BE2C (cell line): ENCODE measurements around the gene LANCL3.
"Not testable (repeated sequence)": the region's sequence is repeated elsewhere in the genome, so short reads cannot be mapped to it uniquely, and the experiment has no call there.

Experiments used
- DNase-seq: peaks from one replicate; pipeline ENCODE4 v3.0.0-alpha.2; 2020
- H3K27me3 ChIP-seq: fragments of 250-450 bp; sonication (Bioruptor Pico); 2 replicates; pipeline ENCODE4 v1.5.1; 2020; ENCODE audit warnings: mild to moderate bottlenecking
- H3K36me3 ChIP-seq: fragments of 250-450 bp; sonication (Bioruptor Pico); 2 replicates; pipeline ENCODE4 v1.5.1; 2020; ENCODE audit warnings: mild to moderate bottlenecking
- H3K4me1 ChIP-seq: fragments of 250-450 bp; sonication (Bioruptor Pico); 2 replicates; pipeline ENCODE4 v1.5.1; 2020
- H3K4me3 ChIP-seq: 2 replicates; pipeline ENCODE4 v1.5.1; 2011; ENCODE audit warnings: low read depth, low read length
- H3K9me3 ChIP-seq: fragments of 250-450 bp; sonication (Bioruptor Pico); 2 replicates; pipeline ENCODE4 v1.5.1; 2020
- CTCF ChIP-seq: IDR thresholded peaks from 2 replicates; pipeline ENCODE4 v1.5.1; 2012; ENCODE audit warnings: mild to moderate bottlenecking, low read depth, low read length

The LANCL3 gene

GRCh38 chrX:37553476-37553875, 18.0 kb upstream of the LANCL3 start:
- Histone ChIP-seq H3K4me1 (no peaks in the 10 kb centered on the region), H3K27me3 (no peaks in the 10 kb centered on the region), H3K4me3 (no peak overlapping the region), H3K9me3 (no peaks in the 10 kb centered on the region), H3K36me3 (no peaks in the 10 kb centered on the region)
- DNase-seq, result no peak
- TF ChIP-seq CTCF, result no peak

DNA sequence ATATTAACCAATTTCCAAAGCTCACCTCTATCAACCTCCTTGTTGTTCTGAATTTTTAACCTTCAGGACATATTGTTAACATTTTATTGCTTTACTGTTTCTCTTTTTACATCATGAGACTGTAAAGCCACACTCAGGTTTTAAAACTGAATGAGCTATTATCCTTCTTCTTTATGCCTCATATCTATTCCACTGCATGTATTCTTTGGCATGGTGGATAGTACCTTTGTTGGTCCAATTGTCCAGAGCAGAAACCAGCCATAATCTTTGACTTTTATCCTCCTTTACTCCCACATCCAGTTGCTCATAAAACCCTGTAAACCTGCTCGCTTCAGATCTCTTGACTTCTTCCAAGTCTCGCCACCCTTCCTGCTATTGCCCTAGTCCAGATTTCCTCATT, 6.2 kb upstream of the LANCL3 start:
- H3K4me1 ChIP-seq, H3K27me3 ChIP-seq, H3K9me3 ChIP-seq, DNase-seq, H3K4me3 ChIP-seq, H3K36me3 ChIP-seq: not testable (repeated sequence)

- not testable (repeated sequence) for H3K4me3 ChIP-seq, H3K36me3 ChIP-seq, H3K9me3 ChIP-seq, DNase-seq, H3K4me1 ChIP-seq
- peaks cover 13% of the 10 kb centered on the region; the same call in 1 of the 2 replicates for H3K27me3 ChIP-seq
These were observed 1.1 kb upstream of the LANCL3 start for GRCh38 chrX:37570349-37570748.

- peak; percentile 25; the same call in 1 of the 2 replicates for TF ChIP-seq CTCF
- H3K4me3 ChIP-seq, result peak overlapping the region; percentile 28
- not testable (repeated sequence) for H3K9me3 ChIP-seq, H3K36me3 ChIP-seq, H3K4me1 ChIP-seq
- DNase-seq, result peak; percentile 23
- H3K27me3 ChIP-seq, result peaks cover 13% of the 10 kb centered on the region; the same call in 1 of the 2 replicates
These were observed 687 bp downstream of the LANCL3 start for GRCh38 chrX:37572108-37572587.

DNA sequence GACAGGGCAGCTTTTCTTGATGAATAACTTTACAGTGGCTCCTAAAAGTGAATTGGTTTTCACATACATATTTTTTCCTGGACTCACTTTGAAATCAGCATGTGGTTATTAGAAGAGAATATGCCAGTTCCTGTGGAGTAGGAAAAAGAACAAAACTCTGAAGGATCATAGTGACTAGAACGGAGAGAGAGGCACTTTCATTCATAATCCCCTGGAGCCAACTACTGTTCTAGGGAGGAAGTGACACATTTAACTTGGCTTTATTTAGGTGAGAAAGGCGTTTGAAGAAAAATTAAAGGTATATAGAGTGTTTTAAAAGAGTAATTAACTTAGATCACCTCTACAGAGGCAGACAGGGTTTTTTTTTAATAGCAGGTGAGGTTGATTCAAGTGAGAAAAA, 1.7 kb downstream of the LANCL3 start:
- H3K4me1 ChIP-seq, H3K36me3 ChIP-seq, H3K4me3 ChIP-seq, DNase-seq, H3K9me3 ChIP-seq: not testable (repeated sequence)
- peaks cover 13% of the 10 kb centered on the region; the same call in 1 of the 2 replicates for H3K27me3 ChIP-seq

DNA sequence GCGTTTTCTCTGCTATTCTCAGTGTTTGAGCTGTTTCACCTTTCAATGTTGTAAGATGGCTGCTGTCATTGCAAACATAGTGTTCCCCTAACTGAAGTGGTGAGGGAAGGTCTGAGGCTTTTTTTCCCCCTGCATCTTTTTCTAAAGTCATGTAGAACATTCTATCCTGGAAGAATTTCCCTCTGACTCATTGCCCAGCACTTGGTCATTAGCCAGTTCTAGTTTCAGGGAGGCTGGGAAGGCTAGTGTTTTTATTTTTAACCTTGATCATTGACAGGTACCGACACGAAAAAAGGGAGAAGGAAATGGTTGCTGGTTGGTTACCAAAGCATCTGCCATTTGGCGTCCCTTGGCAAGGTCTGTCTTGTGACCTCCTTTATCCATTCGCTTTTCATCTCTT, 6.6 kb downstream of the LANCL3 start:
- Histone ChIP-seq H3K9me3 (no peaks in the 10 kb centered on the region), H3K27me3 (no peaks in the 10 kb centered on the region), H3K4me1 (no peaks in the 10 kb centered on the region), H3K36me3 (no peaks in the 10 kb centered on the region), H3K4me3 (no peak overlapping the region)
- DNase-seq, result no peak
- TF ChIP-seq CTCF, result no peak

- Histone ChIP-seq H3K4me3 (no peak overlapping the region), H3K4me1 (no peaks in the 10 kb centered on the region), H3K27me3 (no peaks in the 10 kb centered on the region), H3K36me3 (no peaks in the 10 kb centered on the region), H3K9me3 (no peaks in the 10 kb centered on the region)
- no peak for DNase-seq
- TF ChIP-seq CTCF, result no peak
These were observed 8.6 kb downstream of the LANCL3 start for GRCh38 chrX:37580080-37580479.

- not testable (repeated sequence) for H3K4me3 ChIP-seq, DNase-seq, H3K9me3 ChIP-seq, H3K27me3 ChIP-seq, H3K4me1 ChIP-seq, H3K36me3 ChIP-seq
These were observed 15.9 kb downstream of the LANCL3 start for GRCh38 chrX:37587337-37587736.
